ENCODE measurements around the gene ADAT2. TPM values are rescaled to one million over a fixed set of nuclear protein-coding genes. Genes with fewer than 3 reads are reported as not detected.

ADAT2 gene
- 10 to 100 TPM; 35.9 to 40.8 TPM for total RNA-seq

- ATAC-seq, result peak; percentile 93
- TF ChIP-seq CTCF (IDR thresholded peaks at IDR 0.05), result no peak
- peak within 1 kb of the TSS; percentile 99 for H3K27ac Mint-ChIP-seq
- intact Hi-C loops (cut with micrococcal nuclease), result no loop called here
- no peaks in the 10 kb centered on the region for H3K27me3 Mint-ChIP-seq
- peaks cover 28% of the 10 kb centered on the region for H3K36me3 Mint-ChIP-seq (ENCODE audit: low read depth)
- H3K4me1 Mint-ChIP-seq (ENCODE audit: low read depth), result peaks cover 43% of the 10 kb centered on the region
- CTCF ChIA-PET, result no interaction called here
- H3K9me3 Mint-ChIP-seq, result no peaks in the 10 kb centered on the region
- POLR2A ChIA-PET, result interaction anchor here (0.5 to 2.1 kb wide), 8 partner anchors 9 to 547 kb away, joined by 3 to 10 read pairs (median 4); partner anchors contain the start of genes FUCA2 and LTV1
- H3K4me3 Mint-ChIP-seq, result peak within 1 kb of the TSS; percentile 88
- DNase-seq, result peak; percentile 97
Observed at GRCh38 chr6:143450453-143451371, at the start of gene ADAT2, which contains the start of gene PEX3. TSS of gene ADAT2 (minus strand) at chr6:143450695. CDS start at chr6:143450658, 37 bp downstream. TSS of gene PEX3 (plus strand) at chr6:143450805. CDS start at chr6:143451043, 238 bp downstream.

- POLR2A ChIA-PET, result no interaction called here
- Mint-ChIP-seq H3K4me3 (no peak overlapping the region), H3K36me3 (ENCODE audit: low read depth) (peaks cover 20% of the 10 kb centered on the region), H3K4me1 (ENCODE audit: low read depth) (peaks cover 13% of the 10 kb centered on the region), H3K9me3 (peaks cover 5% of the 10 kb centered on the region), H3K27me3 (no peaks in the 10 kb centered on the region), H3K27ac (no peak overlapping the region)
- DNase-seq (no peak), ATAC-seq (no peak)
- CTCF ChIA-PET, result no interaction called here
- TF ChIP-seq CTCF (IDR thresholded peaks at IDR 0.05), result no peak
- intact Hi-C loops (cut with micrococcal nuclease), result no loop called here
Observed at GRCh38 chr6:143498428-143498827, 47.9 kb upstream of the ADAT2 start.

- Mint-ChIP-seq H3K27me3 (no peaks in the 10 kb centered on the region), H3K27ac (no peak overlapping the region), H3K36me3 (ENCODE audit: low read depth) (peaks cover 20% of the 10 kb centered on the region), H3K9me3 (peaks cover 5% of the 10 kb centered on the region), H3K4me1 (ENCODE audit: low read depth) (peaks cover 13% of the 10 kb centered on the region), H3K4me3 (no peak overlapping the region)
- intact Hi-C loops (cut with micrococcal nuclease), result no loop called here
- ChIA-PET CTCF (no interaction called here), POLR2A (no interaction called here)
- TF ChIP-seq CTCF (IDR thresholded peaks at IDR 0.05), result no peak
- ATAC-seq, result no peak
- no peak for DNase-seq
Observed at GRCh38 chr6:143496974-143497373, 46.5 kb upstream of the ADAT2 start.

GRCh38 chr6:143490775-143491174 lies 40.3 kb upstream of the ADAT2 start:
- DNase-seq (no peak), ATAC-seq (no peak)
- Mint-ChIP-seq H3K4me1 (ENCODE audit: low read depth) (no peaks in the 10 kb centered on the region), H3K9me3 (no peaks in the 10 kb centered on the region), H3K27me3 (no peaks in the 10 kb centered on the region), H3K36me3 (ENCODE audit: low read depth) (peaks cover 3% of the 10 kb centered on the region), H3K27ac (no peak overlapping the region), H3K4me3 (no peak overlapping the region)
- ChIA-PET POLR2A (no interaction called here), CTCF (interaction anchor here (0.7 to 1.6 kb wide), 3 partner anchors 11 to 22 kb away, joined by 3 read pairs; no protein-coding TSS in a partner anchor)
- TF ChIP-seq CTCF (IDR thresholded peaks at IDR 0.05), result no peak
- intact Hi-C loops (cut with micrococcal nuclease), result no loop called here

- no peaks in the 10 kb centered on the region for H3K4me1 Mint-ChIP-seq (ENCODE audit: low read depth)
- no peaks in the 10 kb centered on the region for H3K27me3 Mint-ChIP-seq
- TF ChIP-seq CTCF (IDR thresholded peaks at IDR 0.05), result no peak
- no peak overlapping the region for H3K4me3 Mint-ChIP-seq
- ChIA-PET POLR2A (no interaction called here), CTCF (interaction anchor here (0.7 to 1.6 kb wide), 4 partner anchors 11 to 23 kb away, joined by 3 read pairs; no protein-coding TSS in a partner anchor)
- H3K27ac Mint-ChIP-seq, result no peak overlapping the region
- intact Hi-C loops (cut with micrococcal nuclease), result no loop called here
- DNase-seq (no peak), ATAC-seq (no peak)
- H3K36me3 Mint-ChIP-seq (ENCODE audit: low read depth), result peaks cover 2% of the 10 kb centered on the region
- H3K9me3 Mint-ChIP-seq, result no peaks in the 10 kb centered on the region
Observed at GRCh38 chr6:143490244-143490643, 39.7 kb upstream of the ADAT2 start.

Data from activated CD8-positive, alpha-beta T cell treated with anti-CD3 and anti-CD28 coated beads for 36 hours (primary cell).